Kidney tubule cell (primary cell): ENCODE data around the gene ERCC6L.
"Not testable (repeated sequence)": the region's sequence is repeated elsewhere in the genome, so short reads cannot be mapped to it uniquely, and the experiment has no call there.

Source experiments
- DNase-seq: peaks from one replicate; pipeline ENCODE4 v3.0.0-alpha.2; 2018; ENCODE audit warnings: low spot score

The ERCC6L gene

GRCh38 chrX:72253686-72254085, 14.9 kb upstream of the ERCC6L start:
- DNase-seq, result peak; percentile 54

GRCh38 chrX:72247206-72247942, 8.5 kb upstream of the ERCC6L start:
- DNase-seq, result no peak

- DNase-seq, result peak; percentile 66
Observed at GRCh38 chrX:72245461-72246089, 6.7 kb upstream of the ERCC6L start.

GRCh38 chrX:72243472-72243871, 4.6 kb upstream of the ERCC6L start:
- DNase-seq, result no peak

- DNase-seq, result no peak
Observed at GRCh38 chrX:72240976-72241375, 2.1 kb upstream of the ERCC6L start.

- no peak for DNase-seq
Observed at GRCh38 chrX:72238183-72238582, 644 bp downstream of the ERCC6L start.

GRCh38 chrX:72236841-72237240, 2.0 kb downstream of the ERCC6L start:
- DNase-seq, result no peak

- DNase-seq, result no peak
Observed at GRCh38 chrX:72230290-72230689, 8.5 kb downstream of the ERCC6L start.

GRCh38 chrX:72220375-72220774, 18.5 kb downstream of the ERCC6L start:
- DNase-seq, result not testable (repeated sequence)

GRCh38 chrX:72216973-72217372, 21.9 kb downstream of the ERCC6L start:
- DNase-seq, result no peak

- DNase-seq, result peak; percentile 37
Observed at GRCh38 chrX:72208126-72208800, 30.6 kb downstream of the ERCC6L start.

GRCh38 chrX:72207366-72207765, 31.5 kb downstream of the ERCC6L start:
- no peak for DNase-seq

- DNase-seq, result no peak
Observed at GRCh38 chrX:72205706-72206105, 33.1 kb downstream of the ERCC6L start.

GRCh38 chrX:72203421-72203820, 35.4 kb downstream of the ERCC6L start:
- DNase-seq, result no peak

GRCh38 chrX:72202792-72203401, 35.9 kb downstream of the ERCC6L start:
- DNase-seq, result no peak

- peak; percentile 59 for DNase-seq
Observed at GRCh38 chrX:72201836-72202536, 36.8 kb downstream of the ERCC6L start.

- no peak for DNase-seq
Observed at GRCh38 chrX:72182924-72183323, 55.9 kb downstream of the ERCC6L start.

GRCh38 chrX:72181178-72182125, 57.4 kb downstream of the ERCC6L start, which contains the start of gene PIN4:
Gene PIN4 (plus strand): TSS chrX:72181757. CDS start chrX:72181786, 29 bp downstream.
- DNase-seq, result peak; percentile 97

- DNase-seq, result no peak
Observed at GRCh38 chrX:72180539-72180938, 58.3 kb downstream of the ERCC6L start.

- DNase-seq, result no peak
Observed at GRCh38 chrX:72176981-72177380, 61.8 kb downstream of the ERCC6L start.

GRCh38 chrX:72176289-72176688, 62.5 kb downstream of the ERCC6L start:
- not testable (repeated sequence) for DNase-seq
